SJSA1 (cell line): ENCODE results near the gene PDCD7. TPM values are rescaled to one million over a fixed set of nuclear protein-coding genes. Genes with fewer than 3 reads are reported as not detected.

Experiments
- DNase-seq, 2 experiments: peaks; one replicate each; pipeline ENCODE4 v3.0.0-alpha.2; 2015 to 2020; ENCODE audit warnings: low spot score in 2 of 2, low read depth in 1 of 2
- H3K27ac ChIP-seq: fragments of 250-450 bp; sonication (Bioruptor Pico); 2 replicates; pipeline ENCODE4 v1.5.1; 2020; ENCODE audit warnings: mild to moderate bottlenecking, moderate library complexity
- H3K27me3 ChIP-seq: fragments of 250-450 bp; sonication (Bioruptor Pico); replicated peaks from 2 replicates; pipeline ENCODE4 v1.5.1; 2020; ENCODE audit warnings: mild to moderate bottlenecking, moderate library complexity
- H3K36me3 ChIP-seq: fragments of 250-450 bp; sonication (Bioruptor Pico); 2 replicates; pipeline ENCODE4 v1.5.1; 2020; ENCODE audit warnings: mild to moderate bottlenecking
- H3K4me1 ChIP-seq: fragments of 250-450 bp; sonication (Bioruptor Pico); replicated peaks from 2 replicates; pipeline ENCODE4 v1.6.1; 2021; ENCODE audit warnings: mild to moderate bottlenecking
- H3K4me3 ChIP-seq: fragments of 250-450 bp; sonication (Bioruptor Pico); 2 replicates; pipeline ENCODE4 v1.5.1; 2020; ENCODE audit warnings: mild to moderate bottlenecking
- H3K9me3 ChIP-seq: fragments of 250-450 bp; sonication (Bioruptor Pico); replicated peaks from 2 replicates; pipeline ENCODE4 v1.5.1; 2020; ENCODE audit warnings: mild to moderate bottlenecking
- total RNA-seq: library from RNA; depleted of rRNA; stranded (reverse); fragments of >200 nt; shearing (Covaris generic); gene quantifications from 2 replicates; pipeline ENCODE4 v1.2.3, GENCODE V29; 2014

The PDCD7 gene
- total RNA-seq, 1 experiment from 2014 or later = 25.8 TPM

GRCh38 chr15:65092911-65093792 lies 40.5 kb downstream of the PDCD7 start:
- H3K27ac ChIP-seq = no peak overlapping the region
- DNase-seq = no peak
- no peaks in the 10 kb centered on the region for H3K9me3 ChIP-seq
- H3K36me3 ChIP-seq = peaks cover 11% of the 10 kb centered on the region
- no peaks in the 10 kb centered on the region for H3K27me3 ChIP-seq
- no peak overlapping the region for H3K4me3 ChIP-seq
- peaks cover 65% of the 10 kb centered on the region for H3K4me1 ChIP-seq

GRCh38 chr15:65091946-65092770 lies 41.5 kb downstream of the PDCD7 start:
- DNase-seq = no peak
- Histone ChIP-seq H3K4me3 (no peak overlapping the region), H3K27me3 (no peaks in the 10 kb centered on the region), H3K27ac (no peak overlapping the region), H3K4me1 (peaks cover 65% of the 10 kb centered on the region), H3K9me3 (no peaks in the 10 kb centered on the region), H3K36me3 (peaks cover 4% of the 10 kb centered on the region)

GRCh38 chr15:65089206-65089824 lies 44.3 kb downstream of the PDCD7 start:
- DNase-seq = peak in 1 of 2 experiments; percentile 37
- H3K9me3 ChIP-seq = no peaks in the 10 kb centered on the region
- peak overlapping the region; percentile 89 for H3K27ac ChIP-seq
- no peaks in the 10 kb centered on the region for H3K27me3 ChIP-seq
- H3K4me1 ChIP-seq = peaks cover 67% of the 10 kb centered on the region
- H3K36me3 ChIP-seq = no peaks in the 10 kb centered on the region; the same call in 1 of the 2 replicates
- H3K4me3 ChIP-seq = no peak overlapping the region

GRCh38 chr15:65088643-65089021 lies 45.0 kb downstream of the PDCD7 start:
- no peak overlapping the region for H3K4me3 ChIP-seq
- no peaks in the 10 kb centered on the region for H3K27me3 ChIP-seq
- H3K27ac ChIP-seq = peak overlapping the region; percentile 89
- no peaks in the 10 kb centered on the region for H3K9me3 ChIP-seq
- peaks cover 70% of the 10 kb centered on the region for H3K4me1 ChIP-seq
- no peaks in the 10 kb centered on the region; the same call in 1 of the 2 replicates for H3K36me3 ChIP-seq
- DNase-seq = no peak

- Histone ChIP-seq H3K27ac (peak overlapping the region; percentile 89), H3K36me3 (no peaks in the 10 kb centered on the region; the same call in 1 of the 2 replicates), H3K4me1 (peaks cover 75% of the 10 kb centered on the region), H3K27me3 (no peaks in the 10 kb centered on the region), H3K9me3 (no peaks in the 10 kb centered on the region), H3K4me3 (no peak overlapping the region)
- peak; percentile 99 for DNase-seq
These were observed 45.5 kb downstream of the PDCD7 start for GRCh38 chr15:65087873-65088642.

GRCh38 chr15:65087411-65087810 lies 46.2 kb downstream of the PDCD7 start:
- no peak overlapping the region for H3K4me3 ChIP-seq
- no peaks in the 10 kb centered on the region for H3K27me3 ChIP-seq
- peak overlapping the region; percentile 89 for H3K27ac ChIP-seq
- peaks cover 82% of the 10 kb centered on the region for H3K4me1 ChIP-seq
- DNase-seq = no peak
- H3K36me3 ChIP-seq = no peaks in the 10 kb centered on the region; the same call in 1 of the 2 replicates
- no peaks in the 10 kb centered on the region for H3K9me3 ChIP-seq

- H3K4me1 ChIP-seq = peaks cover 84% of the 10 kb centered on the region
These were observed 46.9 kb downstream of the PDCD7 start for GRCh38 chr15:65086680-65087111.

GRCh38 chr15:65085990-65086679 lies 47.5 kb downstream of the PDCD7 start:
- Histone ChIP-seq H3K4me1 (peaks cover 90% of the 10 kb centered on the region), H3K27me3 (no peaks in the 10 kb centered on the region), H3K27ac (peak overlapping the region; percentile 89), H3K4me3 (no peak overlapping the region), H3K9me3 (no peaks in the 10 kb centered on the region), H3K36me3 (no peaks in the 10 kb centered on the region; the same call in 1 of the 2 replicates)
- DNase-seq = peak in 1 of 2 experiments; percentile 40

More at GRCh38 chr15:65086680-65087111, 46.9 kb downstream of the PDCD7 start:
- H3K36me3 ChIP-seq = no peaks in the 10 kb centered on the region; the same call in 1 of the 2 replicates
- H3K9me3 ChIP-seq = no peaks in the 10 kb centered on the region
- H3K4me3 ChIP-seq = no peak overlapping the region
- peak; percentile 52 to 73 for DNase-seq
- peak overlapping the region; percentile 89 for H3K27ac ChIP-seq
- H3K27me3 ChIP-seq = no peaks in the 10 kb centered on the region

GRCh38 chr15:65085207-65085753 lies 48.3 kb downstream of the PDCD7 start:
- peaks cover 93% of the 10 kb centered on the region for H3K4me1 ChIP-seq
- H3K4me3 ChIP-seq = no peak overlapping the region
- no peaks in the 10 kb centered on the region for H3K27me3 ChIP-seq
- H3K27ac ChIP-seq = no peak overlapping the region
- no peaks in the 10 kb centered on the region for H3K9me3 ChIP-seq
- DNase-seq = no peak
- no peaks in the 10 kb centered on the region; the same call in 1 of the 2 replicates for H3K36me3 ChIP-seq

- no peaks in the 10 kb centered on the region for H3K36me3 ChIP-seq
- no peaks in the 10 kb centered on the region for H3K9me3 ChIP-seq
- no peak overlapping the region for H3K4me3 ChIP-seq
- no peak for DNase-seq
- no peak overlapping the region for H3K27ac ChIP-seq
- peaks cover 88% of the 10 kb centered on the region for H3K4me1 ChIP-seq
- H3K27me3 ChIP-seq = no peaks in the 10 kb centered on the region
These were observed 49.0 kb downstream of the PDCD7 start for GRCh38 chr15:65084500-65085206.

GRCh38 chr15:65083262-65083701 lies 50.3 kb downstream of the PDCD7 start:
- Histone ChIP-seq H3K27me3 (no peaks in the 10 kb centered on the region), H3K4me3 (no peak overlapping the region), H3K27ac (peak overlapping the region; percentile 17), H3K4me1 (peaks cover 74% of the 10 kb centered on the region), H3K36me3 (no peaks in the 10 kb centered on the region), H3K9me3 (no peaks in the 10 kb centered on the region)
- peak; percentile 67 to 81 for DNase-seq
